GM04503 (cell line): ENCODE results near the gene EMC1.
"Not testable (repeated sequence)": the region's sequence is repeated elsewhere in the genome, so short reads cannot be mapped to it uniquely, and the experiment has no call there.

ENCODE experiments used
- DNase-seq: peaks from one replicate; pipeline ENCODE4 v3.0.0-alpha.2; 2012; ENCODE audit warnings: low read depth

Gene EMC1

DNA sequence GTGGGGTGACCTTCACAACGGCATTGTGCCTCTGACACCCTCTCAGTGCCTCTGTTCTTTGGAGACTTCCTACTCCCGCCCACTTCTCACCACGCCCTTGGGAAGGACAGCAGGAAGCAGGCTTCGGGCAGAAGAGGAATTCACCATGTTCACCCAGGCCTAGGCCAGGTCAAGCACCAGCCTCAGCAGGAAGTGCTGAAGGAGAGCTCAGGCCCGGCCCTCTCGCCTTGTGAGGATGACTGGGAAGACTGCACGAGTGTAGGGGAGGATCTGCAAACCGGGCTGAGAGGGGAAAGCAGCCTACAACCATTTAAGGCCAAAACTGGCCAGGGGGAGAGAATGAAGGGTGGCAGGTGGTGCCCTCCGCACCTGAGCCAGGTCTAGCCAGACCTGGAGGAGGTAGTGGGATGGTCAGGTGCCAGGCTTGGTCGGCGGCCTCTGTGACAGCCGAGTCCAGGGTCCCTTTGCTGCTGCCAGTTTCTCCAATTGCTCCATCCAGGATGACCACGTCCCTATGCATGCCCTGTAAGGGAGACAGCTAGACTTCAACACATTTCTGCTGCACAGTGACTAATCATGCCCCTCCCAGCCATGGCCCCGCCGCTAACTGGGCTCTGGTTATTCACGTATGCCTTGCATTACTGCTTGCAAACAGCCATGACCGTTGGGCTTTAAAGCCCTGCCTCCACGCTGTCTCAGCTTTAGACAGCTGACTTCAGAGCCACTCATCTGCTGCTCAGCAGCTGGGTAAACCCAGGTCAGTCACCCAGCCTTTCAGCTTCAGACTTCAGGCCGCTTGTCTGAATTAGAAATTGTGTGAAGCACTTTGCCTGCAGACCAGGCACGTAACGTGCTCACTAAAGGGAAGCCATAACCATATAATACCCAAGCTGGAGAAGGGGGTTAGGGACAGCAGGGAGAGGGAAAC is 9.2 kb upstream of the EMC1 start:
- peak; percentile 85 for DNase-seq

DNA sequence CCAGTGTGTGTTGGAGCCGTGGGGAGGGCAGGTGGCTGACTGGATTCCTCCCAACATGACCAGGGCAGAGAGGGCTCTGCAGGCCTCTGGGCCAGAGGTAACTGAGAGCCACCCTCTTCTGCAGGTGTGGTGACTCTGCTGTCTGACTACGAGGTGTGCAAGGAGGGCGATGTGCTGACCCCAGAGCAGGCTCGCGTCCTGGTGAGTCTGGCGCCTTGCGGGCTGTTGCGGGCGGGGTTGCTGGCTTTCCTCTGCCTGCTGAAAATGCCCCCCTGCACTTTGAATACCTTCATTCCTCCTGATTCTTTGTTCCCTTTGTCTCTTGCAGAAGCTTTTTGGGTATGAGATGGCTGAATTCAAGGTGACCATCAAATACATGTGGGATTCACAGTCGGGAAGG is 7.0 kb upstream of the EMC1 start:
- DNase-seq: no peak

DNA sequence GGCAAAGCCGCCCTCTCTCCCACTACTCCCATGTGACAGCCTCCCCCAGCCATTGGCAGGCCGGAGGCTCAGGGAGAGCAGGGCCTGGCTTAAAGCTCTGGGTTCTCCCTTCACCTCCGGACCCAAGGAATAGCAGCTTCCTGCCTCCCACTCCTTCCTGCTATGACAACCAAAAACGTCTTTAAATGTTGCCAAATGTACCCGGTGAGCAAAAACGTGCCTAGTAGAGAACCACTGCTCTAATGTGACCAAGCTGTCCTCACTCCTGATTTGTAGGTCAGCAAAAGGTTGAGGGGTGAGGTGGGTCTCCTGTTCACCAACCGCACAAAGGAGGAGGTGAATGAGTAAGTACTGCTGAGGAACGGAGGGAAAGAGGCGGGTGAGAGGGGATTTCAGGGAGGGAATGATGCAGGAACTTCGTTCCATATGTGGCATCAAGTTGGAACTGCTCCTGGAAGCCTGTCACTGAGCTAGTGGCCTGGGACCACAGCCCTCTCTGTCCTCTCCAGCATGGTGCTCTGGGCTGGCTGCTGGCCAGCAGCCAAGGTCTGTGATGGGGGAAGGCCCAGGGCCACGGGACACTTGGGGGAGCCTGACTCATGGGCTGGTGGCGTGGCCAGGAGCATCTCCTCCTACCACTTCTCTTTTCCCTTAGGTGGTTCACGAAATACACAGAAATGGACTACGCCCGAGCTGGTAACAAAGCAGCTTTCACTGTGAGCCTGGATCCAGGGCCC is 6.0 kb upstream of the EMC1 start:
- DNase-seq: no peak

DNA sequence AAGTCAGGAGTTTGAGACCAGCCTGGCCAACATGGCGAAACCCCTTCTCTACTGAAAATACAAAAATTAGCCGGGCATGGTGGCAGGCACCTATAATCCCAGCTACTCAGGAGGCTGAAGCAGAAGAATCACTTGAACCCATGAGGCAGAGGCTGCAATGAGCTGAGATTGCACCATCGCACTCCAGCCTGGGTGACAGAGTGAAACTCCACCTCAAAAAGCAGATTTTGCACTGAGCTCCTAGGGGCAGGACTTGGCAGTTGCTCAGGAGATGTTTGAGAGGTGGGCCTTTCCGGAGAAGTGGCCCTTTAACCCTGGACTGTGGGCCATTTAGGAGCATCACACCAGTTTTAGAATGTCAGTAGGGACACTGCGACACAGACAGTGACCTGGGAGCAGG is 5.0 kb upstream of the EMC1 start:
- DNase-seq: not testable (repeated sequence)

DNA sequence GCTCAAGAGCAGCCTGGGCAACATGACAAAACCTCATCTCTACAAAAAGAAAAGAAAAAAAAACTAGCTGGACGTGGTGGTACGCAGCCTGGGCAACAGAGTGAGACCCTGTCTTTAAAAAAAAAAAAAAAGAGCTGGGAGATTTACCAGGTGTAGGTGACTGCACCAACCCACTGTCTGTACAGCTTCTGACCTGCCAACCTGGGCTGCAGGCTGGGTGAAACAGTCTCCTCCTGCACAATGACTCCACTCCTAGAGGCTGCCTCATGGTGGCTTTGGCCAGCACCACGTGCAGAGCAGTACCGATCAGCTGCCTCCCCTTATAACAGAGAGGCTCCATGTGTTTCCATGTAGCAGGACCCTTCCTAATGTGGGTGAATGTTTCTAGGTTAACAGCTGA is 4.0 kb upstream of the EMC1 start:
- DNase-seq: no peak

DNA sequence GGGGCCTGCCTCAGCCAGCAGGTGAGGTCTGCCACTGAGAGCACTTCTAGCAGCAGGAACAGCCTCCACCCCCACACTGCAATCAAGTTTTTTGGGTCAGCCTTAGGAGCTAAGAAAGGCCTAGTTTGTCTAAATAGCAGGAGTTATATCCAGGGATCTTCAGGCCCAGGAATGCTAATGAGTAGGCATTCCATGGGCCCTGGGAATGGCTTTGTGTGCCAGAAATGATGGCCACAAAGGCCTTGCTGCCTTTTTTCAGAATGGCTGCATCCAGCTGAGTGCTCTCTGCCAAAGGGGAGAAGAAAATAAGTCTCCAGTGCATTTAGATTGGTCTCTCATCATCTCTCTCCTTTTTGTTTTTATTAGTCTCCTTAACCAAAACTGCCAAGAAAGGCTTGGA is 3.1 kb upstream of the EMC1 start:
- no peak for DNase-seq

DNA sequence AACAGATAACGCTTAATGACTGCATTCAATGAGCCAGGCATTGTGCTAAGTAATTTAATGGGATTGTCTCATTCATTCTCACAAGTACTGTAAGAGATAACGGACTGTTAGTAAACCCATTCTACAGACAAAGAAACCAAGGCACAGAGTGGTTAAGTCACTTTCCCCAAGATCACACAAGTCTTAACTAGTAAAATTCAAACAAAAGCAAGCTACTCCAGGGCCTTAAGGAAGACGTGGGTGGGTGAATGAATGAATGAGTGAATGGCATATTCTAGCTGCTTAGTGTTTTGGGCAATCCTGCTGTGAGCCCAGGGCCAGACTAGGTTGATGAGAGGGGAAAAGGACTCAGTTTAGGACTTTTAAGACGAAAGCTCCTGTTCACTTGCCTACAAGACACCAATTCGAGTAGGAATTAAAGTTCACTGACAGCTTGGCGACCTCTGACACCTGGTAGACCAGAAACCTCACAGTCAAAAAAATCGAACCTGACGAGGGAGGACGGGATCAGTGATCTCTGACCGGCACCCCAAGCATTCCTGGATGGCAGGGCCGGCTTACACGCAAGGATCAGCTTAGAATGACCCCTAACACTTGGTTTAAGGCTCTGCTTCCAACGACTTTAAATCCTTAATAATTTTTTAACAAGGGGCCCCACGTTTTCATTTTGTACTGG is 557 bp downstream of the EMC1 start:
- DNase-seq: no peak

DNA sequence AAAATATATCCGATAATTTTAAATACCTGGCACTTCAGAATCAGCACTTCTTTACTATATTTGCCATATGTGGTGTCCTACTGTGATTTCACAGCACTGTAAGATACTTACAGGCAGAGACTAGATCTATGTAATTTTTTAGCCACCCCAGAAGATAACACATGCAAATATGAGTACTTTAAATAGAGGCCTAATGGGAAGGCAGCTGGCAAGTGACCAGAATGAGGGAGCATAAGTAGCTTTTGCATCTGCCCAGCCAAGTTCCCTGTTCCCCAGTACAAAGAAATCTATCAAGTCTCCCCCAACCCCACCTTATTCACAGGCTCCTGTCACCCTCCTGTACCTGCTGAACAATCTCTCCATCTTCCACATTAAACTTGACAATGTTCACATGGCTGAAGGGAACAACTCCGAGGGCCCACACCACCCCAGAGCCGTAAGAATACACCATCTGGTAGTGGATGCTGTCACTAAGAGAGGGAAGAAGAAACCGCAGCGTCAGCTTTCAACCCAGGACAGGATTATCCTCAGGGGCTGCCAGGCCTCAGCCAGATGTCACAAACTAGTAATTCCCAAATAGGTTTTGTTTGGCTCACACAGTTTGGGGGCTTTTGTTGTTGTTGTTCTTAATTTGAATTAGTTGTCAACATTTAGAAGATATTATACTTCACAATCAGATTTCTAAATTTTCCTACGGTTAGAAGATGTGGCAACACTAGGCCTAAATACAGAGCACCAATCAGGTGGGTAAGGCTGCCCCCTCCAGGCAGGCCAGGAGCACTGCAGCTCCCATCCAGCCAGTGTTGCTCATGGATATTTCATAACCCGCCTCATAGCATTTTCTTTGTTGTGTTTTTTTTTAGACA is 10.4 kb downstream of the EMC1 start:
- no peak for DNase-seq

DNA sequence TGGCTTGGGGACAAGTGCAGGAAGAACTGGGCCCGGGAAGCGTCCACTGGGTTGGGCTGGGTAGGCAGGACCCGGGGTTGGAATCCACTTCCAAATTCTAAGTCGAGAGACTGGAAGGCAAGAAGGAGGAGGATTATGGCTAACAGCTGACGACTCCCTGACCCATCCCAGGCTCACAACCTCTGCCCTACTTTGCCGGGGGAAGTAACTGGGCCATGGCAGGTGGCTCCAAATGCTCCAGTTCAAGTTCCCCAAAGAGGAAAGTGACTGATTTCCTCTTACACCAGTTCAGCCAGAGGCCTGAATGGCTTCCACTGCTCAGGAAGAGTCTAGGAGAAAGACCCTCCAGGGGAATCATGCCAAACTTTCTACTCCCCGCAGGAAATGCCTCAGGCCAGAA is 11.4 kb downstream of the EMC1 start:
- no peak for DNase-seq

DNA sequence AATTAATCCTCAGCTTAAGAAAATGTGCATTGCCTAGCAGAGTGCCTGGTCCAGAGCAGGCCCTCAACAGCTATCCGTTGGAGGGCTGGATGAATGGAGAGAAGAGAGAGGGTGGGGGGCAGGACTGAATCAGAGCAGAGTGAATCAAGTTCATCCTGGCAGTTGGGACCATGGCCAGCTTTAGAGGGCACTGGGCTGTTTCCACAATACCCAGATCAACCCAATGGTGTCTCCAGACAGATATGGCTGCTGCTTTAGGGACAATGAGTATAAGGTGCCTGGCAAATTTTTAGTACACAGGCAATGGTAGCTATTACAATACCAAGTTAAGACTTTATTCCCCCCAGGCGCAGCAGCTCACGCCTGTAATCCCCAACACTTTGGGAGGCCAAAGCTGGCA is 17.1 kb downstream of the EMC1 start:
- no peak for DNase-seq

DNA sequence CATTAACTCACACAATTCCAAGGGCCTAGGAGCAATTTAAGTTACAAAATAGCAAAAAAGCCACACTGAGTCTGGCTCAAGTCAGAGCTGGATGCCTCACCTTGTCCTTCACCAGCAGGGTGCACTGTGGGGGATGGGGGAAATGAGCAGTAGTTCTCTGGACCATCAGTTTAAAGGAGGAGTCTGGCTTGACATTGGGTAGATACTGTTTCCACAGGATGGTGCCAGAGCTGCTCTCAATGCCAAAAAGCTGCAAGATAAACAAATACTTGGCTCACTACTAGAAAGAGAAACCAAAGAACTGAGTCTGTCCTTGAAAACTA is 18.8 kb downstream of the EMC1 start:
- DNase-seq: no peak

DNA sequence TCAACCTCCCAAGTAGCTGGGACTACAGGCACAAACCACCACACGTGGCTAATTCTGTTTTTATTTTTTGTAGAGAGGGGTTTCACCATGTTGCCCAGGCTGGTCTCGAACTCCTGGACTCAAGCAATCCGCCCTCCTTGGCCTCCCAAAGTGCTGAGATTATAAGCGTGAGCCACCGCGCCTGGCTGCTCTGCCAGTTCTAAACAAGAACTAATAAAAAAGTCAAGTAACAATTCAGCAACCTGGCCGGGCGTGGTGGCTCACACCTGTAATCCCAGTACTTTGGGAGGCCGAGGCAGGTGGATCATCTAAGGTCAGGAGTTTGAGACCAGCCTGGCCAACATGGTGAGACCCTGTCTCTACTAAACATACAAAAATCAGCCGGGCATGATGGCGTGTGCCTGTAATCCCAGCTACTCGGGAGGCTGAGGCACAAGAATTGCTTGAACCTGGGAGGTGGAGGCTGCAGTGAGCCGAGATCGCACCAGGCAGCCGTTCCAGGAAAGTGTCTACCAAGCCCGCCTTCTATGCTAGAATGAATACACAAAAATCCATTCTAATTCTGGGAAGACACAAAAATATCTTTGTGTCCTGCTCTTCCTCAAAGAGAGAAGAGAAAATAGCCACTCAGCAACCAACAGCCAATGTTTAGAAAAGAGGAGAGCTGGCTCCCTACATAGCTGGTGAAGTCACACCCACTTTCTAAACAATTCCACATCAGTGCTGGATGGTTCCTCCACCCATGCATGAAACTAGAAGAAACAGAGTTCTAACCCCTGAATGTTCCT is 19.4 kb downstream of the EMC1 start:
- DNase-seq: not testable (repeated sequence)

DNA sequence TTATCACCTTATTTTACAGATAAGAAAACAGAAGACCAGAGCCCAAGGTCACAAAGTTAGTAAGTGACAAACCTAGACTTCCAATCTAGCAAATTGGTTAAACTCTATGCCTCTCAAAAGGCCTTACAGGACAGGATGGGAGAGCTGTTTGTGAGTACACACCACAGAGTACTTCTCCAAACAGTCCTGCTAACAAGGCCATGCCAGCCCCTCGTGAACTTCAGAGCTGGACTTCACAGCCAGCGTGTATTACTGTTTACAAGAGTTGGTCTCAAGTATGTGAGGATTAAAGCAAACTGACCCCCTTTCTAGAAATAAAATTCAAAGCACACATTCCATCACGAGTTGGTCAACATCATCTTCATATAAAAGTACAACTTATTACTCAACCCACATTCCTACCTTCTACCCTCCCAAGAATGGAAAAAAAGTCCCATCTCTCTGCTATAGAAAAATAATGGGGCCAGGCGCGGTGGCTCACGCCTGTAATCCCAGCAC is 21.4 kb downstream of the EMC1 start:
- no peak for DNase-seq

DNA sequence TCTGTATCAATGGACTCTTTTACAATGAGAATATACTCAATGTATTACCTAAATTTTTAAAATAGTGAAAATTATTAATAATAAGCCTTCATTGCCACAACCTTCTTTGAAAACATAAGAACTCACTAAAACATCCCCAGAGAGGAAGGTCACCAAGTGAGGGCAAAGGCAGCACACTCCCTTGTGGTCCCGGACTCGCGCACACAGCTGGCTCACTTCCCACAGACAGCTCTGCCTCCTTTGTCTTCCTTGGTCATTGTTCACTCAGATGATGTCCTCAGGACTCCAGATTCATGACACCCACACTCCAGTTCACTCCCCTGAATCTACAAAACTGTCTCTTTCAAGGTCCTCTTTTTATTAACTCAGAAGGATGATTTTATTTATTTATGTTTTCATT is 22.1 kb downstream of the EMC1 start:
- no peak for DNase-seq

DNA sequence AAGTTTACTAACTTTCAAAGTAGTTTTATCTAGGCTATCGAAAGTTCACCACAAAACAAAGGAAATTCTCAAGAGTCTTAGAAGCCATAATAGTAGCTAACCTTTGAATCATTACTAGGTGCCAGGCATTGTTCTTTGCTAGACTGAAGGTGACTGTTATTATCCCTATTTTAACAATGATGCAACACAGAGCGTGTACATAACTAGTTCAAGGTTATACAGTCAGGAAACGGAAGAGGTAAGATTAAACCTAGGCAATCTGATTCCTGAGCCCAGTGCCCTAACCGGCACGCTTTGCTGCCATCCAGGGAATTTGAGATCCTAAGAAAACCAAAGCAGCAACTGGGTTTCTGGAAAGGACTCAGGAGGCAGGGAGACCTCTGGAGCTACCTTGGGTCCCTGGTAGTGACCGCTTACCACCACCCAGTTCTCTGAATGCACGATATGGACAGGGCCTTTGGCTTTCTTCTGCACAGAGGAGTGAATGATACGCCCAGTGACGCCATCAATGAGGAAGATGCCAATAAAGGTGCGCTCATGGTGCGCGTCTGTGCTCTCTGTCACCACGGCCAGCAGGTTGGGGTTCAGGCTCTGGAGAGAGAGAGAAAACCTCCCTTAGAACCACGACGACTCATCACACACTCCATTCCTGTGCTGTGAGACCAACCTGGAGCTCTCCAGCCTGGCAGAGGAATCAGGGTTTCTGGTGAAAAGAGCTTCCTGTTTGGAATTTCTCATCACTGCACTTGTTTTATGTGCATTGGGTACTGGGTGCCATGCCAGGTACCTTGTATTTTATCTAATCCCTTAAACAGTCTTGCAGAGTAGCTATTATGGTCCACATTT is 28.1 kb downstream of the EMC1 start:
- DNase-seq: no peak

DNA sequence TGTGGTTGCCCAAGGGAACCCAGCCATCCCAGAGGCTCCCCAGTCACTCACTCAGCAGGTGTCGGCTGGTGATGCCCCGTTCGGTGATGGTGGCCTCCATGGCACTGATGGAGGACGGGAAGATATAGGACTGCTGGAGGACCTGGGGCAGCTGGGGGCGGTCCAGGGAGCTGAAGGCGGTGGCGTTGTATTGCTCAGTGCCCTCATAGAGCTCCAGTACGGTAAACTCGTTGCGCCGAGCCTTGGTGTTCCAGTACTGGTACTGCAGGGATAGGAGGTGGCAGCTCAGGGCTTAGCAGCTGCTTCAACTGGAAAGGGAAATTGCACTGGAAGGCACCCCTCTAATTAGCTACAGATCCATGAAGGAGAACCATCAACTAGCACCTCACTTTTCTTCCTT is 28.8 kb downstream of the EMC1 start:
- no peak for DNase-seq

DNA sequence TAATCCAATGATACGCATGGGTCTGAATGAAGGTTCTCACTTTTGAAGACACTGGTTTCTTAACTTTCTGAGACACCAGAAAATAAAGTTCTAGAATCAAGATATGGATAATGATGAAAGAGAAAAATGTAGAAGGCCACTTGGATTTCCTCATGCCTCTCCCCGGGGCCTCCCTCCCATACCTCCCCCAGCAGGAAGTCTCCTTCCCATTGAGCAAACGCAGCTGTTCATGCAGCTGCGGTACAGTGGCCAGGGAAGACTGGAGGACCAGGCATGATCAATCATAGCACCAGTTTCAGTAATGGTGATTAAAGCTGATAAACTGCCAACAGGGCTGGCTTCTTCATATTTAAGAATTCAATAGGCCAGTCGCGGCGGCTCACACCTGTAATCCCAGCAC is 30.3 kb downstream of the EMC1 start:
- no peak for DNase-seq

DNA sequence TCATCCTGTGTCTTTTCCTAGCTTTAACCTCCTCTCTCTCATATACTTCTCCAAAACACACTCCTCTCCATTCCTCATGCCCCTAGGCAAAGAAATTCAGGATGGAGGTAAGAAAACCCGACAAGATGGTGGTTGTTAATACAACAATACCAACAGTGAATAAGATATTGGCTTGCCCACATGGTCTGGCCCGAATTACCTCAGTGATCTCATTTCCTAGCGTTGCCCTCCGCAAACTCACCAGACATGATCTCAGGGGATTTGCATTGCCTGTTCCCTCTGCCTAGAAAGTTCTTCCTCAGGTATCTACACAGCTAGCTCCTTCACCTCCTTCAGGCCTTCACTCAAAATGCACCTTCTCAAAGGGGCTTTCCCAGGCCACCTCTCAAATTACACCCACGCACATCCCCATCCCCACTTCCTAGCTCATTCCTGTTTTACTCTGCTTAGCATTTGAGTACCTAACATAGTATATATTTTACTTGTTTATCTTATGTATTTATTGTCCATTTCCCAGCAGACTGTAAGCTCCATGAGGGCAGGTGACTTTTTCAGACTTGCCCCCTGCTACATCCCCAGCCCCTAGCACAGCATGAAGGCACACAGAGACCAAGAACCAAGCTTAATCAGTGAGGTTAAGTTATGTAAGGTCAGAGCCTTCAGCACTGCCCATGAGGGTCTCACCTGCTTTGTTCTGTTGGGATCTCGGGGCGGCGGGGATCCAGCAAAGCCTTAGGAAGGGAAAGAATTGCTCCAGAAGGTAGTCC is 31.1 kb downstream of the EMC1 start:
- DNase-seq: no peak

DNA sequence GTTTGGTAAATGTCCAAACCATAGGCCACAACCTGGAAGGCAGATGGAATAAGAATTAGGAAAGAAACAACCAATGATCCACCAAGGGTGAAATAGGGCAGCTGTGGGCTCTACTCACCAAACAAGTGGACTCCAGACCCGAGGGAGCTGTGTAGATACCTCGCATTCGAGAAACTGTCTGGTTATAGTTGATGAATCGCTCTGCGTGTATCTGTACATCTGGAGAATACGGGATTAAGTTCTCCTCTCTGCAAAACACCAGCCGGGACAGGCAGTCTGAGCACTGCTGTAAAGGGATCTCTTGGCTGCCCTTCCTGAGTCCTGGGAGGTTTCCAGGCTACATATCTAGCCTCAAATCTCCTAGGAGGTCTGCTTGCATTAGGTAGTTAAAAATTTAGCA is 31.9 kb downstream of the EMC1 start:
- DNase-seq: no peak
